Calu3 (cell line): ENCODE results near the gene PPP1R12A. TPM values are rescaled to one million over a fixed set of nuclear protein-coding genes. Genes with fewer than 3 reads are reported as not detected.
A peak's percentile ranks its signal among the peaks of the same experiment; 100 is the strongest.

ENCODE experiments used
- BruUV-seq: library from RNA; stranded (reverse); fragments of 400-500 nt; replicated peaks from 2 replicates; lab custom pipeline; 2021; lab: Mats Ljungman, UMichigan
- CTCF ChIA-PET: fragments of 300-600 bp; sonication (Branson Sonifier 250); formaldehyde crosslinking; loops from one replicate; lab custom pipeline; 2022; ENCODE audit warnings: antibody characterized with exemption; lab: Charles Lee
- DNase-seq: peaks from one replicate; pipeline ENCODE4 v3.0.0; 2022
- H3K27ac Mint-ChIP-seq: one replicate; pipeline ENCODE4 v1.8.0; 2022; ENCODE audit warnings: mixed read lengths; ENCODE audit not compliant: unreplicated experiment
- H3K27me3 Mint-ChIP-seq: one replicate; pipeline ENCODE4 v1.8.0; 2022; ENCODE audit warnings: mixed read lengths; ENCODE audit not compliant: unreplicated experiment
- H3K36me3 Mint-ChIP-seq: one replicate; pipeline ENCODE4 v1.8.0; 2022; ENCODE audit warnings: mild to moderate bottlenecking, moderate library complexity, mixed read lengths; ENCODE audit not compliant: insufficient read depth, unreplicated experiment
- H3K4me1 Mint-ChIP-seq: one replicate; pipeline ENCODE4 v1.8.0; 2022; ENCODE audit warnings: mild to moderate bottlenecking, low read depth, mixed read lengths; ENCODE audit not compliant: unreplicated experiment
- H3K4me3 Mint-ChIP-seq: one replicate; pipeline ENCODE4 v1.8.0; 2022; ENCODE audit warnings: mild to moderate bottlenecking, low read depth, moderate library complexity, mixed read lengths; ENCODE audit not compliant: unreplicated experiment
- H3K9me3 Mint-ChIP-seq: one replicate; pipeline ENCODE4 v1.8.0; 2022; ENCODE audit warnings: low read depth, mixed read lengths; ENCODE audit not compliant: unreplicated experiment
- CTCF ChIP-seq: fragments of 200-600 bp; IDR thresholded peaks from one replicate; pipeline ENCODE4 v1.8.0; 2022; ENCODE audit warnings: antibody characterized with exemption; ENCODE audit not compliant: unreplicated experiment
- intact Hi-C: fragments of 100-400 bp; cut with micrococcal nuclease; formaldehyde crosslinking; loops from one replicate; pipeline ENCODE4 v1.10.0; 2022; ENCODE audit not compliant: unreplicated experiment
- total RNA-seq: library from RNA; stranded (reverse); gene quantifications from 2 replicates; pipeline ENCODE4 v1.2.3, GENCODE V29; 2022

Gene PPP1R12A
- total RNA-seq, 1 experiment from 2014 or later = 97.4 TPM

- CTCF ChIA-PET = interaction anchor here (0.5 to 0.7 kb wide), 3 partner anchors 11 to 189 kb away, joined by 4 to 5 read pairs (median 4); no protein-coding TSS in a partner anchor
- Mint-ChIP-seq H3K27ac (no peak overlapping the region), H3K4me3 (no peak overlapping the region), H3K27me3 (no peaks in the 10 kb centered on the region), H3K9me3 (no peaks in the 10 kb centered on the region), H3K4me1 (no peaks in the 10 kb centered on the region), H3K36me3 (peaks cover 17% of the 10 kb centered on the region)
- BruUV-seq = no TSS peak
- no peak for DNase-seq
- intact Hi-C loops = no loop called here
- TF ChIP-seq CTCF = no peak
These were observed 156.0 kb downstream of the PPP1R12A start for GRCh38 chr12:79778802-79779448.

GRCh38 chr12:79776111-79776510 is 158.8 kb downstream of the PPP1R12A start:
- no peak for DNase-seq
- BruUV-seq = no TSS peak
- H3K4me3 Mint-ChIP-seq = no peak overlapping the region
- no peaks in the 10 kb centered on the region for H3K4me1 Mint-ChIP-seq
- peaks cover 12% of the 10 kb centered on the region for H3K36me3 Mint-ChIP-seq
- H3K9me3 Mint-ChIP-seq = no peaks in the 10 kb centered on the region
- CTCF ChIA-PET = interaction anchor here (1.6 kb wide), 1 partner anchor 209 kb away, joined by 3 read pairs; no protein-coding TSS in a partner anchor
- no peaks in the 10 kb centered on the region for H3K27me3 Mint-ChIP-seq
- H3K27ac Mint-ChIP-seq = no peak overlapping the region
- TF ChIP-seq CTCF = no peak
- intact Hi-C loops = no loop called here

- H3K27ac Mint-ChIP-seq = no peak overlapping the region
- H3K27me3 Mint-ChIP-seq = no peaks in the 10 kb centered on the region
- H3K36me3 Mint-ChIP-seq = peaks cover 12% of the 10 kb centered on the region
- intact Hi-C loops = no loop called here
- TF ChIP-seq CTCF = no peak
- no peaks in the 10 kb centered on the region for H3K4me1 Mint-ChIP-seq
- H3K4me3 Mint-ChIP-seq = no peak overlapping the region
- CTCF ChIA-PET = interaction anchor here (0.6 to 1.6 kb wide), 2 partner anchors 145 to 209 kb away, joined by 3 to 5 read pairs; no protein-coding TSS in a partner anchor
- no peak for DNase-seq
- no peaks in the 10 kb centered on the region for H3K9me3 Mint-ChIP-seq
- BruUV-seq = no TSS peak
These were observed 159.4 kb downstream of the PPP1R12A start for GRCh38 chr12:79775355-79776027.

GRCh38 chr12:79773896-79774295 is 161.0 kb downstream of the PPP1R12A start:
- peaks cover 12% of the 10 kb centered on the region for H3K36me3 Mint-ChIP-seq

More at GRCh38 chr12:79773896-79774295, 161.0 kb downstream of the PPP1R12A start:
- Mint-ChIP-seq H3K27ac (no peak overlapping the region), H3K4me1 (no peaks in the 10 kb centered on the region), H3K4me3 (no peak overlapping the region), H3K9me3 (no peaks in the 10 kb centered on the region), H3K27me3 (no peaks in the 10 kb centered on the region)
- no peak for TF ChIP-seq CTCF
- intact Hi-C loops = no loop called here
- no peak for DNase-seq
- BruUV-seq = TSS peak; percentile 12
- CTCF ChIA-PET = no interaction called here
